ENCODE measurements around the gene NBL1.

GRCh38 chr1:19596065-19596713 is 47.9 kb upstream of the NBL1 start:
- TF ChIP-seq CTCF (conservative IDR thresholded peaks at IDR 0.05; ENCODE audit: low read depth, low read length), result no peak
- TF ChIP-seq EZH2 (IDR thresholded peaks at IDR 0.05; ENCODE audit: borderline replicate concordance, low read depth, low read length, poor library complexity, severe bottlenecking), result no peak
